ENCODE measurements around the gene DUS2.

DNA sequence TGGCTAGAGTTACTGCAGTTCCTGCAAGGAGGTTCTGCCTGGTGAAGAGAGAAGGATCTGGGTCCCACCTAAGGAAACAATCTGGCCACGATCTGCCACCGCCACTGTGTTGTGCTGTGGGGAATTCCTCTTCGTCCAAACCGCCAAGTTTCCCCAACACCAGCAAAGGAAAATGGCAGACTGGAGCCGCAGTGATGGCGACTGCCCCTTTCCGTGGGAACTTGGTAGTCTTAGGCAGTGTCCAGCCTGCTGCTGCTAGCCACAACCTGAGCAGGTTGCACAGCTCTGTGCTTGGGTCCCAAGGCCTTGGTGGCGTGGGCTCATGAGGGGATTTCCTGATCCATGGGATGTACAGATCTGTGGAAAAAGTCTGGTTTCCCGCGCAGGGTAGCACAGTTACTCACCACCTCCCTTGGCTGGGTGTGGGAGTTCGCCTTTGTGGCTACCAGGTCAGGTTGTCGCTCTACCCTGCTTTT lies 90.7 kb downstream of the DUS2 start:
- no peak for TF ChIP-seq ZBTB7A (tag by site-specific recombination; IDR thresholded peaks at IDR 0.05; ENCODE audit: low read depth)
- no peak for TF ChIP-seq ZNF302 (tag by site-specific recombination; IDR thresholded peaks at IDR 0.05; ENCODE audit: low read depth)
- TF ChIP-seq CTCF (tag by site-specific recombination; IDR thresholded peaks at IDR 0.05) = no peak
- no peak for TF ChIP-seq REST (tag by site-specific recombination; IDR thresholded peaks at IDR 0.05)
- no peak for TF ChIP-seq ZNF2 (tag by site-specific recombination; IDR thresholded peaks at IDR 0.05)
- no peak for TF ChIP-seq ZNF792 (tag by site-specific recombination; IDR thresholded peaks at IDR 0.05)
- TF ChIP-seq ZNF311 (tag by site-specific recombination; IDR thresholded peaks at IDR 0.05; ENCODE audit: borderline replicate concordance) = no peak
- TF ChIP-seq MZF1 (tag by site-specific recombination; IDR thresholded peaks at IDR 0.05; ENCODE audit: borderline replicate concordance) = no peak
